ENCODE data around the gene EYA2. TPM values are rescaled to one million over a fixed set of nuclear protein-coding genes. Genes with fewer than 3 reads are reported as not detected.

The EYA2 gene
- total and polyA plus RNA-seq, 4 donors = 0.17 to 0.54 (median 0.23) TPM; not detected in 1

DNA sequence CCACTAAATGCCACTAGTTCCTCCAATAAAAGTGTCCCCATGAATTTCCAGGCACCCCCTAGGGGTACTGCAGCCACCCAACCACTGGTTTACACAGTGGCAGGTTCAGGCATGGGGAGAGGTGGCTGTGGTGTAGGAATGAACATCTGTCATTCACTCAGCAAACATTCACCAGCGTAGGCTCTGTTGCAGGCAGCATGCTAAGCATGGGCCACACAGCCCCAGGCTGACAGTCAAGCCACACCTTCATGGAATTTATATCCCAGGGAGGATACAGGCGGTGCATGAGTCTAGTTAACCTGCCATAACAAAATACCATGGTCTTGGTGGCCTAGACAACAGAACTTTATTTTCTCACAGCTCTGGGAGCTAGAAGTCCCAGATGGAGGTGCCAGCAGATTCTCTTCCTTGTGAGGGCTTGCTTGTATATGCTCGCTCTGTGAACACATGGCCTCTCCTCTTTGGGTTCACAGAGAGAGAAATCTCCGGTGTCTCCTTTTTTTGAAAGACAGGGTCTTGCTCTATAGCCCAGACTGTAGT lies 135.7 kb downstream of the EYA2 start:
- Histone ChIP-seq H3K9me3 (ENCODE audit: control insufficient read depth in 4 of 4, low read length in 3 of 4) (peaks cover 0 to 9% (median 5%) of the 10 kb centered on the region in 4 donors), H3K9ac (ENCODE audit: low read depth in 1 of 2, low read length in 2 of 2) (no peak overlapping the region), H3K27ac (ENCODE audit: low read depth in 1 of 2, low read length in 2 of 2) (peak overlapping the region in 1 of 2 donors; percentile 64), H3K27me3 (ENCODE audit: control insufficient read depth in 4 of 4, insufficient read depth in 4 of 4, low read length in 3 of 4) (no peaks in the 10 kb centered on the region), H3K36me3 (ENCODE audit: control insufficient read depth in 4 of 4, insufficient read depth in 3 of 4, low read depth in 1 of 4, low read length in 3 of 4) (peaks cover 0 to 2% (median 0%) of the 10 kb centered on the region in 4 donors), H3K4me3 (ENCODE audit: low read depth in 1 of 3, low read length in 3 of 3) (no peak overlapping the region), H3K4me1 (ENCODE audit: control insufficient read depth in 4 of 4, insufficient read depth in 4 of 4, low read length in 3 of 4) (peaks cover 3 to 37% (median 19%) of the 10 kb centered on the region in 4 donors)
- TF ChIP-seq CTCF (IDR thresholded peaks at IDR 0.05; ENCODE audit: low read depth, low read length, missing input control) (no peak), FOXA2 (IDR thresholded peaks at IDR 0.05) (no peak), HNF4A (conservative IDR thresholded peaks at IDR 0.05) (no peak), EGR1 (IDR thresholded peaks at IDR 0.05; ENCODE audit: low read depth in 2 of 2) (no peak), HNF4G (IDR thresholded peaks at IDR 0.05) (no peak), FOXA1 (IDR thresholded peaks at IDR 0.05) (no peak), TAF1 (conservative IDR thresholded peaks at IDR 0.05) (no peak), GABPA (IDR thresholded peaks at IDR 0.05 in 1 of 2, conservative IDR thresholded peaks at IDR 0.05 in 1 of 2) (no peak), JUND (IDR thresholded peaks at IDR 0.05) (no peak), SP1 (IDR thresholded peaks at IDR 0.05) (no peak), RXRA (IDR thresholded peaks at IDR 0.05) (no peak)
- TF ChIP-seq, protein P1, sequence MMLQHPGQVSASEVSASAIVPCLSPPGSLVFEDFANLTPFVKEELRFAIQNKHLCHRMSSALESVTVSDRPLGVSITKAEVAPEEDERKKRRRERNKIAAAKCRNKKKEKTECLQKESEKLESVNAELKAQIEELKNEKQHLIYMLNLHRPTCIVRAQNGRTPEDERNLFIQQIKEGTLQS (IDR thresholded peaks at IDR 0.05) = no peak
- TF ChIP-seq, protein P2, sequence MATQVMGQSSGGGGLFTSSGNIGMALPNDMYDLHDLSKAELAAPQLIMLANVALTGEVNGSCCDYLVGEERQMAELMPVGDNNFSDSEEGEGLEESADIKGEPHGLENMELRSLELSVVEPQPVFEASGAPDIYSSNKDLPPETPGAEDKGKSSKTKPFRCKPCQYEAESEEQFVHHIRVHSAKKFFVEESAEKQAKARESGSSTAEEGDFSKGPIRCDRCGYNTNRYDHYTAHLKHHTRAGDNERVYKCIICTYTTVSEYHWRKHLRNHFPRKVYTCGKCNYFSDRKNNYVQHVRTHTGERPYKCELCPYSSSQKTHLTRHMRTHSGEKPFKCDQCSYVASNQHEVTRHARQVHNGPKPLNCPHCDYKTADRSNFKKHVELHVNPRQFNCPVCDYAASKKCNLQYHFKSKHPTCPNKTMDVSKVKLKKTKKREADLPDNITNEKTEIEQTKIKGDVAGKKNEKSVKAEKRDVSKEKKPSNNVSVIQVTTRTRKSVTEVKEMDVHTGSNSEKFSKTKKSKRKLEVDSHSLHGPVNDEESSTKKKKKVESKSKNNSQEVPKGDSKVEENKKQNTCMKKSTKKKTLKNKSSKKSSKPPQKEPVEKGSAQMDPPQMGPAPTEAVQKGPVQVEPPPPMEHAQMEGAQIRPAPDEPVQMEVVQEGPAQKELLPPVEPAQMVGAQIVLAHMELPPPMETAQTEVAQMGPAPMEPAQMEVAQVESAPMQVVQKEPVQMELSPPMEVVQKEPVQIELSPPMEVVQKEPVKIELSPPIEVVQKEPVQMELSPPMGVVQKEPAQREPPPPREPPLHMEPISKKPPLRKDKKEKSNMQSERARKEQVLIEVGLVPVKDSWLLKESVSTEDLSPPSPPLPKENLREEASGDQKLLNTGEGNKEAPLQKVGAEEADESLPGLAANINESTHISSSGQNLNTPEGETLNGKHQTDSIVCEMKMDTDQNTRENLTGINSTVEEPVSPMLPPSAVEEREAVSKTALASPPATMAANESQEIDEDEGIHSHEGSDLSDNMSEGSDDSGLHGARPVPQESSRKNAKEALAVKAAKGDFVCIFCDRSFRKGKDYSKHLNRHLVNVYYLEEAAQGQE (IDR thresholded peaks at IDR 0.05) = no peak
- DNase-seq (ENCODE audit: low spot score) = no peak
- WGBS = 93% methylated on average over 4 of the region's 4 CpGs

DNA sequence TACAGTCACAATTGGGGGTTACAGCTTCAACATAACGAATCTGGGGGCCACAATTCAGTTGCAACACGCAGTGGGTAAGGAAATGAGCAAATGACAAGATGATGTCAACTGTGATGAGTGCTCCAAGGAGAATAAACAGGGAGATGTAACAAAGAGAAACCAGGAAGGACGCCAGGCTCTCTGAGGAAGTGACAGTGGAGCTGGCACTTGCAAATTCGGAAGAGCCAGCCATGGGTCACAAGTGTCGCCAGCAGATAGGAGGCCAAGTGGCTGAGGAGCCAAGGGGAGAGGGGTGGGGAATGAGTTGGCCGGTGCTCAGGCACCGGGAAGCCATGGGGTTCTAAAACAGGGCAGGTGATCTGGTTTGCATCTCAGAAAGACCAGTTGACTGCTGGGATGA lies 136.4 kb downstream of the EYA2 start:
- DNase-seq (ENCODE audit: low spot score) = no peak
- Histone ChIP-seq H3K27ac (ENCODE audit: low read depth in 1 of 2, low read length in 2 of 2) (no peak overlapping the region), H3K36me3 (ENCODE audit: control insufficient read depth in 4 of 4, insufficient read depth in 3 of 4, low read depth in 1 of 4, low read length in 3 of 4) (peaks cover 0 to 2% (median 0%) of the 10 kb centered on the region in 4 donors), H3K4me3 (ENCODE audit: low read depth in 1 of 3, low read length in 3 of 3) (no peak overlapping the region), H3K9ac (ENCODE audit: low read depth in 1 of 2, low read length in 2 of 2) (no peak overlapping the region), H3K27me3 (ENCODE audit: control insufficient read depth in 4 of 4, insufficient read depth in 4 of 4, low read length in 3 of 4) (no peaks in the 10 kb centered on the region), H3K9me3 (ENCODE audit: control insufficient read depth in 4 of 4, low read length in 3 of 4) (peaks cover 0 to 9% (median 5%) of the 10 kb centered on the region in 4 donors), H3K4me1 (ENCODE audit: control insufficient read depth in 4 of 4, insufficient read depth in 4 of 4, low read length in 3 of 4) (peaks cover 3 to 37% (median 22%) of the 10 kb centered on the region in 4 donors)
- TF ChIP-seq HNF4G (IDR thresholded peaks at IDR 0.05) = no peak
- WGBS = 69% methylated on average over 7 of the region's 7 CpGs
